HepG2 (cell line): ENCODE measurements around the gene UBC. TPM values are rescaled to one million over a fixed set of nuclear protein-coding genes. Genes with fewer than 3 reads are reported as not detected.

Experiments used
- CHCHD3 ChIP-seq: sonication (generic); formaldehyde crosslinking; IDR thresholded peaks from 2 replicates; pipeline ENCODE4 v1.8.0; 2022; ENCODE audit warnings: mild to moderate bottlenecking, missing genetic modification reagents, moderate library complexity
- GPN1 ChIP-seq: sonication (generic); formaldehyde crosslinking; IDR thresholded peaks from 2 replicates; pipeline ENCODE4 v1.5.1; 2020; ENCODE audit warnings: missing genetic modification reagents, borderline replicate concordance
- HMGA1 ChIP-seq: sonication (generic); formaldehyde crosslinking; conservative IDR thresholded peaks from 2 replicates; pipeline ENCODE4 v1.4.0; 2020; ENCODE audit warnings: missing genetic modification reagents
- HNRNPUL1 ChIP-seq: fragments of 200-400 bp; formaldehyde crosslinking; IDR thresholded peaks from 2 replicates; pipeline ENCODE4 v1.6.1; 2017; ENCODE audit warnings: low read depth, mild to moderate bottlenecking, low read length, moderate library complexity
- KAT8 ChIP-seq: IDR thresholded peaks from 2 replicates; pipeline ENCODE4 v1.6.1; 2016; ENCODE audit warnings: missing genetic modification reagents, missing compliant biosample characterization
- KLF11 ChIP-seq: IDR thresholded peaks from 2 replicates; pipeline ENCODE4 v1.6.1; 2016; ENCODE audit warnings: missing compliant biosample characterization
- MXD3 ChIP-seq: IDR thresholded peaks from 2 replicates; pipeline ENCODE4 v1.6.1; 2016; ENCODE audit warnings: mild to moderate bottlenecking, missing biosample characterization, missing genetic modification reagents
- MXD4 ChIP-seq: IDR thresholded peaks from 2 replicates; pipeline ENCODE4 v1.6.1; 2016; ENCODE audit warnings: mild to moderate bottlenecking, missing biosample characterization, missing genetic modification reagents
- NR2F2 ChIP-seq: IDR thresholded peaks from 2 replicates; pipeline ENCODE4 v1.6.1; 2012; ENCODE audit warnings: low read depth, inconsistent platforms, borderline replicate concordance
- SIN3B ChIP-seq: fragments of 150-350 bp; IDR thresholded peaks from 2 replicates; pipeline ENCODE4 v1.6.1; 2014; ENCODE audit warnings: low read length
- SP140L ChIP-seq: sonication (generic); formaldehyde crosslinking; IDR thresholded peaks from 2 replicates; pipeline ENCODE4 v1.4.0; 2020; ENCODE audit warnings: missing genetic modification reagents, borderline replicate concordance
- TFAP4 ChIP-seq: sonication (generic); IDR thresholded peaks from 2 replicates; pipeline ENCODE4 v1.6.1; 2016; ENCODE audit warnings: low read depth, borderline replicate concordance
- ZIK1 ChIP-seq: sonication (generic); formaldehyde crosslinking; IDR thresholded peaks from 2 replicates; pipeline ENCODE4 v1.5.0; 2020; ENCODE audit warnings: mild to moderate bottlenecking, low read depth, missing genetic modification reagents, borderline replicate concordance
- ZNF136 ChIP-seq: sonication (generic); formaldehyde crosslinking; IDR thresholded peaks from 2 replicates; pipeline ENCODE4 v1.8.1; 2022; ENCODE audit warnings: low read depth, mild to moderate bottlenecking, moderate library complexity, missing genetic modification reagents
- ZNF280B ChIP-seq: sonication (generic); formaldehyde crosslinking; IDR thresholded peaks from 2 replicates; pipeline ENCODE4 v1.5.0; 2020; ENCODE audit warnings: missing genetic modification reagents, mild to moderate bottlenecking, borderline replicate concordance
- ZNF33B ChIP-seq: sonication (generic); formaldehyde crosslinking; IDR thresholded peaks from 2 replicates; pipeline ENCODE4 v1.5.1; 2020; ENCODE audit warnings: mild to moderate bottlenecking, missing genetic modification reagents
- ZNF432 ChIP-seq: sonication (generic); formaldehyde crosslinking; IDR thresholded peaks from 2 replicates; pipeline ENCODE4 v1.5.0; 2020; ENCODE audit warnings: missing genetic modification reagents, mild to moderate bottlenecking, borderline replicate concordance
- ZNF83 ChIP-seq: sonication (generic); formaldehyde crosslinking; IDR thresholded peaks from 2 replicates; pipeline ENCODE4 v1.4.0; 2020; ENCODE audit warnings: missing genetic modification reagents, mild to moderate bottlenecking, borderline replicate concordance
- polyA plus RNA-seq, 8 experiments: library from polyadenylated mRNA; depleted of rRNA in 3 of 8; stranded (reverse) in 7 of 8; unstranded in 1 of 8; fragments of >200 nt; fragmentation: Illumina TruSeq in 4 of 8; extraction: Trizol in 4 of 8; gene quantifications; 2 replicates each; pipeline versions ENCODE4 v1.2.1 to v1.2.3, GENCODE V29; 2011 to 2016; ENCODE audit warnings: low read depth in 4 of 8, missing spikeins in 1 of 8, mixed read lengths in 1 of 8; ENCODE audit not compliant: insufficient read depth in 1 of 8
- total RNA-seq, 5 experiments: library from RNA; depleted of rRNA; stranded (reverse); fragments of >200 nt; fragmentation: Illumina TruSeq; extraction: Trizol; gene quantifications; 2 replicates each; pipeline ENCODE4 v1.2.3, GENCODE V29; 2016; ENCODE audit warnings: low read depth in 1 of 5
- TF ChIP-seq, protein P1 (sequence below): sonication (generic); formaldehyde crosslinking; IDR thresholded peaks from 2 replicates; pipeline ENCODE4 v1.4.0; 2020; ENCODE audit warnings: missing genetic modification reagents, borderline replicate concordance
- TF ChIP-seq, protein P2 (sequence below): sonication (generic); formaldehyde crosslinking; IDR thresholded peaks from 2 replicates; pipeline ENCODE4 v1.8.0; 2022; ENCODE audit warnings: mild to moderate bottlenecking, missing genetic modification reagents, borderline replicate concordance

The UBC gene
- total and polyA plus RNA-seq, 2 of the 13 experiments (the other 11 are each of a cell fraction or from before 2014, with no cell fraction given), result 805 to 1,432 TPM

DNA sequence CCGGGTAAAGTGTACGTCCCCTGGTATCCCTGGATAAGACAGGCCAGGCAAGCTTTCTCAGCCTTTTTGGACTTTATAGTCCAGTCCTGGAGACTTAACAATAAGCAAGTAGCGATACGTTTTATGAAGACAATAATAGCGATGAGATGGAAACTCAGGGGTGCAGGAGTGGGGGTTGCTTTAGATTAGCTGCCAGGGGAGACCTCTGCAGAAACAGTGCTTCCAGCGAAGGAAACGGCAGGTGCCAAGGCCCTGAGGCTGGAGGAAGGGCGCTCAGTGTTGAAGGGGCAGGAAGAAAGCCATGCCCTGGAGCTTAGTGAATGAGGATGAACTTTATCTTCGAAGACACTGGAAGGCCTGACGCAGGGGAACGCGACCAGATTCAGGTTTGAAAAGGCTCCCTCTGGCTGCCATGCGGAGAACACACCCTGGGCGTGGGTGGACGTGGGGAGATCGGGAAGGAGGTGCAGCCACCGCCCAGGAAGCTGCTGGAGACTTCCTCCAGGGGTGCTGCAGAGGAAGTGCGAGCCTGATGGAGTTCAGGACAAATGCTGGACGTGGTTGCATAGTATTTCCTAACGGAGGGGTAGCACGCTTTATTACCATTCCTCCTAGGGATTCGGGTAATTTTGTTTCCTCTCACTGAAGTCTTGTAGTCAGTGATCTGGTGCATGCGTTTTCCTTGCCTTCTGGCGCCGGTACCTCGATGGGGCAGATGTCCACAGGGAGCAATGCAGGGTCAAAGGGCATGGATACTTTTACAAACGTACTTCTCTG lies 26.1 kb upstream of the UBC start (continued):
- TF ChIP-seq MXD3 (CRISPR knock-in tag), result no peak; the same call in 1 of the 2 replicates
- TF ChIP-seq ZNF432 (CRISPR knock-in tag), result no peak
- no peak for TF ChIP-seq CHCHD3 (CRISPR knock-in tag)
- TF ChIP-seq HNRNPUL1, result no peak
- TF ChIP-seq, protein P1, sequence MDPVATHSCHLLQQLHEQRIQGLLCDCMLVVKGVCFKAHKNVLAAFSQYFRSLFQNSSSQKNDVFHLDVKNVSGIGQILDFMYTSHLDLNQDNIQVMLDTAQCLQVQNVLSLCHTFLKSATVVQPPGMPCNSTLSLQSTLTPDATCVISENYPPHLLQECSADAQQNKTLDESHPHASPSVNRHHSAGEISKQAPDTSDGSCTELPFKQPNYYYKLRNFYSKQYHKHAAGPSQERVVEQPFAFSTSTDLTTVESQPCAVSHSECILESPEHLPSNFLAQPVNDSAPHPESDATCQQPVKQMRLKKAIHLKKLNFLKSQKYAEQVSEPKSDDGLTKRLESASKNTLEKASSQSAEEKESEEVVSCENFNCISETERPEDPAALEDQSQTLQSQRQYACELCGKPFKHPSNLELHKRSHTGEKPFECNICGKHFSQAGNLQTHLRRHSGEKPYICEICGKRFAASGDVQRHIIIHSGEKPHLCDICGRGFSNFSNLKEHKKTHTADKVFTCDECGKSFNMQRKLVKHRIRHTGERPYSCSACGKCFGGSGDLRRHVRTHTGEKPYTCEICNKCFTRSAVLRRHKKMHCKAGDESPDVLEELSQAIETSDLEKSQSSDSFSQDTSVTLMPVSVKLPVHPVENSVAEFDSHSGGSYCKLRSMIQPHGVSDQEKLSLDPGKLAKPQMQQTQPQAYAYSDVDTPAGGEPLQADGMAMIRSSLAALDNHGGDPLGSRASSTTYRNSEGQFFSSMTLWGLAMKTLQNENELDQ (CRISPR knock-in tag), result no peak
- 0 out of 2 replicates have a peak, but pooled peaks have one; percentile 54 for TF ChIP-seq NR2F2
- TF ChIP-seq ZNF83 (CRISPR knock-in tag), result no peak
- no peak for TF ChIP-seq SIN3B
- TF ChIP-seq, protein P2, sequence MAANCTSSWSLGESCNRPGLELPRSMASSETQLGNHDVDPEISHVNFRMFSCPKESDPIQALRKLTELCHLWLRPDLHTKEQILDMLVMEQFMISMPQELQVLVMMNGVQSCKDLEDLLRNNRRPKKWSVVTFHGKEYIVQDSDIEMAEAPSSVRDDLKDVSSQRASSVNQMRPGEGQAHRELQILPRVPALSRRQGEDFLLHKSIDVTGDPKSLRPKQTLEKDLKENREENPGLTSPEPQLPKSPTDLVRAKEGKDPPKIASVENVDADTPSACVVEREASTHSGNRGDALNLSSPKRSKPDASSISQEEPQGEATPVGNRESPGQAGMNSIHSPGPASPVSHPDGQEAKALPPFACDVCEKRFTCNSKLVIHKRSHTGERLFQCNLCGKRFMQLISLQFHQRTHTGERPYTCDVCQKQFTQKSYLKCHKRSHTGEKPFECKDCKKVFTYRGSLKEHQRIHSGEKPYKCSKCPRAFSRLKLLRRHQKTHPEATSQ (CRISPR knock-in tag), result 0 out of 2 replicates have a peak, but pooled peaks have one; percentile 54
- TF ChIP-seq HMGA1 (CRISPR knock-in tag), result no peak
- TF ChIP-seq SP140L (CRISPR knock-in tag), result no peak
- TF ChIP-seq ZNF136 (CRISPR knock-in tag), result no peak
- no peak for TF ChIP-seq ZNF33B (CRISPR knock-in tag)
- TF ChIP-seq KAT8 (CRISPR knock-in tag), result peak; percentile 63; the same call in 1 of the 2 replicates
- TF ChIP-seq MXD4 (CRISPR knock-in tag), result peak; percentile 36; the same call in 1 of the 2 replicates
- no peak for TF ChIP-seq ZIK1 (CRISPR knock-in tag)
- peak; percentile 49; the same call in 1 of the 2 replicates for TF ChIP-seq ZNF280B
- TF ChIP-seq GPN1, result no peak
- no peak for TF ChIP-seq KLF11 (CRISPR knock-in tag)
- no peak; the same call in 1 of the 2 replicates for TF ChIP-seq TFAP4
